Measurements from ENCODE around the gene TPSB2.

GRCh38 chr16:1215574-1216295 lies 14.2 kb downstream of the TPSB2 start:
- TF ChIP-seq CTCF (conservative IDR thresholded peaks at IDR 0.05 in 1 of 2, IDR thresholded peaks at IDR 0.05 in 1 of 2; ENCODE audit: low read depth in 1 of 2, low read length in 2 of 2): no peak
- TF ChIP-seq EZH2 (IDR thresholded peaks at IDR 0.05; ENCODE audit: low read length, missing control alignments): no peak

Measured in fibroblast of lung (primary cell).